ENCODE measurements around the gene CPA5. TPM values are rescaled to one million over a fixed set of nuclear protein-coding genes. Genes with fewer than 3 reads are reported as not detected.

Gene CPA5
- total RNA-seq, 2 experiments from 2014 or later, result not detected

GRCh38 chr7:130384371-130384801 is 39.8 kb downstream of the CPA5 start:
- H4K20me1 ChIP-seq (ENCODE audit: insufficient read depth, low read length), result no peaks in the 10 kb centered on the region
- no peak overlapping the region for H3K27ac ChIP-seq (ENCODE audit: low read depth, low read length, poor library complexity, severe bottlenecking)
- no peak overlapping the region for H2AFZ ChIP-seq (ENCODE audit: low read length)
- no peaks in the 10 kb centered on the region for H3K4me1 ChIP-seq (ENCODE audit: insufficient read depth, low read length, poor library complexity, severe bottlenecking)
- no peak overlapping the region for H3K4me3 ChIP-seq (ENCODE audit: low read depth, low read length, poor library complexity, severe bottlenecking)
- no peaks in the 10 kb centered on the region for H3K9me2 ChIP-seq (ENCODE audit: insufficient read depth, low read length)
- CTCF ChIA-PET (ENCODE audit: unreplicated experiment), result no interaction called here
- H3K9me3 ChIP-seq (ENCODE audit: low read length), result no peaks in the 10 kb centered on the region
- TF ChIP-seq, protein P1, sequence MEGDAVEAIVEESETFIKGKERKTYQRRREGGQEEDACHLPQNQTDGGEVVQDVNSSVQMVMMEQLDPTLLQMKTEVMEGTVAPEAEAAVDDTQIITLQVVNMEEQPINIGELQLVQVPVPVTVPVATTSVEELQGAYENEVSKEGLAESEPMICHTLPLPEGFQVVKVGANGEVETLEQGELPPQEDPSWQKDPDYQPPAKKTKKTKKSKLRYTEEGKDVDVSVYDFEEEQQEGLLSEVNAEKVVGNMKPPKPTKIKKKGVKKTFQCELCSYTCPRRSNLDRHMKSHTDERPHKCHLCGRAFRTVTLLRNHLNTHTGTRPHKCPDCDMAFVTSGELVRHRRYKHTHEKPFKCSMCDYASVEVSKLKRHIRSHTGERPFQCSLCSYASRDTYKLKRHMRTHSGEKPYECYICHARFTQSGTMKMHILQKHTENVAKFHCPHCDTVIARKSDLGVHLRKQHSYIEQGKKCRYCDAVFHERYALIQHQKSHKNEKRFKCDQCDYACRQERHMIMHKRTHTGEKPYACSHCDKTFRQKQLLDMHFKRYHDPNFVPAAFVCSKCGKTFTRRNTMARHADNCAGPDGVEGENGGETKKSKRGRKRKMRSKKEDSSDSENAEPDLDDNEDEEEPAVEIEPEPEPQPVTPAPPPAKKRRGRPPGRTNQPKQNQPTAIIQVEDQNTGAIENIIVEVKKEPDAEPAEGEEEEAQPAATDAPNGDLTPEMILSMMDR (conservative IDR thresholded peaks at IDR 0.05; ENCODE audit: low read length), result no peak
- TF ChIP-seq EZH2phosphoT487 (IDR thresholded peaks at IDR 0.05; ENCODE audit: borderline replicate concordance, low read depth, low read length), result no peak
- DNase-seq (ENCODE audit: low spot score), result no peak
- intact Hi-C loops (cut with micrococcal nuclease; ENCODE audit: unreplicated experiment), result no loop called here
- no peak overlapping the region for H3K4me2 ChIP-seq (ENCODE audit: low read length)
- POLR2A ChIA-PET, result interaction anchor here (0.5 kb wide), 1 partner anchor 13 kb away, joined by 6 read pairs; no protein-coding TSS in a partner anchor
- no TSS peak for BruUV-seq (replicated peaks)
- H3K79me2 ChIP-seq (ENCODE audit: insufficient read depth, low read depth, low read length), result no peaks in the 10 kb centered on the region
- no peaks in the 10 kb centered on the region for H3K36me3 ChIP-seq (ENCODE audit: insufficient read depth, low read length)

GRCh38 chr7:130384841-130385599 is 40.4 kb downstream of the CPA5 start:
- H3K4me2 ChIP-seq (ENCODE audit: low read length), result no peak overlapping the region
- no peak overlapping the region for H2AFZ ChIP-seq (ENCODE audit: low read length)
- no peaks in the 10 kb centered on the region for H3K9me2 ChIP-seq (ENCODE audit: insufficient read depth, low read length)
- H3K27ac ChIP-seq (ENCODE audit: low read depth, low read length, poor library complexity, severe bottlenecking), result no peak overlapping the region
- intact Hi-C loops (cut with micrococcal nuclease; ENCODE audit: unreplicated experiment), result no loop called here
- DNase-seq (ENCODE audit: low spot score), result no peak
- ChIA-PET POLR2A (interaction anchor here (0.5 kb wide), 1 partner anchor 13 kb away, joined by 6 read pairs; no protein-coding TSS in a partner anchor), CTCF (ENCODE audit: unreplicated experiment) (no interaction called here)
- H3K79me2 ChIP-seq (ENCODE audit: insufficient read depth, low read depth, low read length), result no peaks in the 10 kb centered on the region
- no TSS peak for BruUV-seq (replicated peaks)
- no peaks in the 10 kb centered on the region for H3K36me3 ChIP-seq (ENCODE audit: insufficient read depth, low read length)
- TF ChIP-seq, protein P1 (conservative IDR thresholded peaks at IDR 0.05; ENCODE audit: low read length), result no peak
- no peak for TF ChIP-seq EZH2phosphoT487 (IDR thresholded peaks at IDR 0.05; ENCODE audit: borderline replicate concordance, low read depth, low read length)
- H4K20me1 ChIP-seq (ENCODE audit: insufficient read depth, low read length), result no peaks in the 10 kb centered on the region
- H3K4me1 ChIP-seq (ENCODE audit: insufficient read depth, low read length, poor library complexity, severe bottlenecking), result no peaks in the 10 kb centered on the region
- no peaks in the 10 kb centered on the region for H3K9me3 ChIP-seq (ENCODE audit: low read length)
- H3K4me3 ChIP-seq (ENCODE audit: low read depth, low read length, poor library complexity, severe bottlenecking), result no peak overlapping the region

DNA sequence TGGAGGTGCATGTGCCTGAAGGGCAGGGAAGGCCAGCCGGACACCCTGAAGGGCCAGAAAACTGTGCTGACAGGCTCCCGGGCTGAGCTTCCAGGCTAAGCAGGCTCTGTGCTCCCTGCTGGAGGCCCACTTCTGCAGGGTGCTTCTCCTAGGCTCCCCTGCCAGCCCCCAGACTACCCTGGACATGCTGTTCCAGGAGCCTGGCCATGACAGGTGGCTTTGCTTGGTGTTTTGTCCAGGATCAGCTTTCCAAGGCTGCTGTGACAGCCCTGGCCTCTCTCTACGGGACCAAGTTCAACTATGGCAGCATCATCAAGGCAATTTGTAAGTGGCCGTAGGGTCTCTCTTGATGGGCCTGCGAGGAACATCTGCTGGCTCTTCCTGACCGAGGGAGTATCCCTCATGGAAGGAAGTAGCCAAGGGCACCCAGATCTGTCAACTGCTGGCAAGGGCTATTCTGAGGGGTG is 41.0 kb downstream of the CPA5 start:
- H3K4me2 ChIP-seq (ENCODE audit: low read length), result no peak overlapping the region
- intact Hi-C loops (cut with micrococcal nuclease; ENCODE audit: unreplicated experiment), result no loop called here
- H4K20me1 ChIP-seq (ENCODE audit: insufficient read depth, low read length), result no peaks in the 10 kb centered on the region
- H3K9me3 ChIP-seq (ENCODE audit: low read length), result no peaks in the 10 kb centered on the region
- POLR2A ChIA-PET, result no interaction called here
- H2AFZ ChIP-seq (ENCODE audit: low read length), result no peak overlapping the region
- H3K9me2 ChIP-seq (ENCODE audit: insufficient read depth, low read length), result no peaks in the 10 kb centered on the region
- H3K4me1 ChIP-seq (ENCODE audit: insufficient read depth, low read length, poor library complexity, severe bottlenecking), result no peaks in the 10 kb centered on the region
- no TSS peak for BruUV-seq (replicated peaks)
- no peaks in the 10 kb centered on the region for H3K79me2 ChIP-seq (ENCODE audit: insufficient read depth, low read depth, low read length)
- CTCF ChIA-PET (ENCODE audit: unreplicated experiment), result no interaction called here
- no peak for DNase-seq (ENCODE audit: low spot score)
- no peaks in the 10 kb centered on the region for H3K36me3 ChIP-seq (ENCODE audit: insufficient read depth, low read length)
- no peak for TF ChIP-seq EZH2phosphoT487 (IDR thresholded peaks at IDR 0.05; ENCODE audit: borderline replicate concordance, low read depth, low read length)
- TF ChIP-seq, protein P1 (conservative IDR thresholded peaks at IDR 0.05; ENCODE audit: low read length), result no peak
- no peak overlapping the region for H3K27ac ChIP-seq (ENCODE audit: low read depth, low read length, poor library complexity, severe bottlenecking)
- no peak overlapping the region for H3K4me3 ChIP-seq (ENCODE audit: low read depth, low read length, poor library complexity, severe bottlenecking)

All from OCI-LY7 (cell line).